HG03135 (cell line): Measurements from ENCODE around the gene CDC42SE1.
"Not testable (repeated sequence)": the region's sequence is repeated elsewhere in the genome, so short reads cannot be mapped to it uniquely, and the experiment has no call there.

Source experiments
- ATAC-seq: cut with Tn5 transposase; IDR thresholded peaks from one replicate; pipeline ENCODE4 v1.9.1; 2021; ENCODE audit warnings: mild to moderate bottlenecking, moderate library complexity; ENCODE audit not compliant: unreplicated experiment

CDC42SE1 gene

GRCh38 chr1:151059109-151060006, at the start of gene CDC42SE1:
TSS of gene CDC42SE1 (minus strand) at chr1:151059622. CDS start at chr1:151055730, 3,892 bp downstream.
- ATAC-seq = peak; percentile 72

- no peak for ATAC-seq
Observed at GRCh38 chr1:151108331-151108730, 48.9 kb upstream of the CDC42SE1 start.

GRCh38 chr1:151106894-151107293, 47.5 kb upstream of the CDC42SE1 start:
- ATAC-seq = no peak

GRCh38 chr1:151104630-151105029, 45.2 kb upstream of the CDC42SE1 start:
- no peak for ATAC-seq

GRCh38 chr1:151098126-151098525, 38.7 kb upstream of the CDC42SE1 start:
- no peak for ATAC-seq

GRCh38 chr1:151097426-151097825, 38.0 kb upstream of the CDC42SE1 start:
- ATAC-seq = not testable (repeated sequence)

GRCh38 chr1:151085953-151086559, 26.6 kb upstream of the CDC42SE1 start:
- no peak for ATAC-seq

GRCh38 chr1:151072224-151072623, 12.8 kb upstream of the CDC42SE1 start:
- no peak for ATAC-seq

- ATAC-seq = peak; percentile 75
Observed at GRCh38 chr1:151070474-151071276, 11.3 kb upstream of the CDC42SE1 start, which contains the start of gene GABPB2. TSS of gene GABPB2 (plus strand) at chr1:151070761. CDS start at chr1:151088190, 17,429 bp downstream.

- no peak for ATAC-seq
Observed at GRCh38 chr1:151069103-151069486, 9.7 kb upstream of the CDC42SE1 start.

- no peak for ATAC-seq
Observed at GRCh38 chr1:151067185-151067584, 7.8 kb upstream of the CDC42SE1 start.

GRCh38 chr1:151065089-151065645, 5.7 kb upstream of the CDC42SE1 start:
- no peak for ATAC-seq

- no peak for ATAC-seq
Observed at GRCh38 chr1:151062741-151063371, 3.4 kb upstream of the CDC42SE1 start.

- ATAC-seq = no peak
Observed at GRCh38 chr1:151061704-151062103, 2.3 kb upstream of the CDC42SE1 start.

- ATAC-seq = no peak
Observed at GRCh38 chr1:151060657-151061421, 1.4 kb upstream of the CDC42SE1 start.

- ATAC-seq = no peak
Observed at GRCh38 chr1:151060007-151060656, 710 bp upstream of the CDC42SE1 start, which contains the start of gene MLLT11. TSS of gene MLLT11 (plus strand) at chr1:151060397. CDS start at chr1:151067225, 6,828 bp downstream.

GRCh38 chr1:151058692-151059091, 730 bp downstream of the CDC42SE1 start:
- ATAC-seq = no peak

- ATAC-seq = no peak
Observed at GRCh38 chr1:151056149-151056548, 3.3 kb downstream of the CDC42SE1 start.

GRCh38 chr1:151055581-151055980, 3.8 kb downstream of the CDC42SE1 start:
- no peak for ATAC-seq
